Glutamatergic neuron (in vitro differentiated cells): ENCODE results near the gene CCDC85A. TPM values are rescaled to one million over a fixed set of nuclear protein-coding genes. Genes with fewer than 3 reads are reported as not detected.

Source experiments
- DNase-seq: peaks from one replicate; pipeline ENCODE4 v3.0.0; 2022
- H3K27ac Mint-ChIP-seq: one replicate; pipeline ENCODE4 v1.8.0; 2020; ENCODE audit warnings: mild to moderate bottlenecking, mixed read lengths, inconsistent platforms; ENCODE audit not compliant: unreplicated experiment
- H3K27me3 Mint-ChIP-seq: one replicate; pipeline ENCODE4 v1.8.0; 2020; ENCODE audit warnings: mild to moderate bottlenecking, moderate library complexity, mixed read lengths, inconsistent platforms; ENCODE audit not compliant: unreplicated experiment
- H3K36me3 Mint-ChIP-seq: one replicate; pipeline ENCODE4 v1.8.0; 2020; ENCODE audit warnings: mild to moderate bottlenecking, mixed read lengths, inconsistent platforms; ENCODE audit not compliant: unreplicated experiment
- H3K4me1 Mint-ChIP-seq: one replicate; pipeline ENCODE4 v1.8.0; 2020; ENCODE audit warnings: mild to moderate bottlenecking, low read depth, mixed read lengths, inconsistent platforms; ENCODE audit not compliant: unreplicated experiment
- H3K4me3 Mint-ChIP-seq: one replicate; pipeline ENCODE4 v1.8.0; 2020; ENCODE audit warnings: mild to moderate bottlenecking, mixed read lengths, inconsistent platforms; ENCODE audit not compliant: unreplicated experiment
- H3K9me3 Mint-ChIP-seq: one replicate; pipeline ENCODE4 v1.8.0; 2020; ENCODE audit warnings: mild to moderate bottlenecking, moderate library complexity, mixed read lengths, inconsistent platforms; ENCODE audit not compliant: unreplicated experiment
- CTCF ChIP-seq: fragments of 200-600 bp; sonication (generic); IDR thresholded peaks from one replicate; pipeline ENCODE4 v1.5.0; 2021; ENCODE audit not compliant: partially characterized antibody, unreplicated experiment
- total RNA-seq: library from RNA; stranded (reverse); fragmentation: NEBNext Ultra II Directional; extraction: Animal tissue kit (Norgen Biotek cat#: 25700); gene quantifications from one replicate; pipeline ENCODE4 v1.2.1, GENCODE V29; 2021; ENCODE audit not compliant: unreplicated experiment

CCDC85A gene
- total RNA-seq, 1 donor from 2014 or later = 12.1 TPM

GRCh38 chr2:56335101-56335500 lies 151.3 kb downstream of the CCDC85A start:
- H3K4me1 Mint-ChIP-seq = peaks cover 4% of the 10 kb centered on the region
- TF ChIP-seq CTCF = no peak
- H3K9me3 Mint-ChIP-seq = no peaks in the 10 kb centered on the region
- no peaks in the 10 kb centered on the region for H3K36me3 Mint-ChIP-seq
- DNase-seq = no peak
- no peak overlapping the region for H3K4me3 Mint-ChIP-seq
- H3K27ac Mint-ChIP-seq = no peak overlapping the region
- no peaks in the 10 kb centered on the region for H3K27me3 Mint-ChIP-seq

GRCh38 chr2:56337342-56337741 lies 153.6 kb downstream of the CCDC85A start:
- TF ChIP-seq CTCF = no peak
- DNase-seq = no peak
- H3K4me3 Mint-ChIP-seq = no peak overlapping the region
- H3K27ac Mint-ChIP-seq = no peak overlapping the region
- H3K36me3 Mint-ChIP-seq = no peaks in the 10 kb centered on the region
- H3K4me1 Mint-ChIP-seq = no peaks in the 10 kb centered on the region
- peaks cover 1% of the 10 kb centered on the region for H3K9me3 Mint-ChIP-seq
- no peaks in the 10 kb centered on the region for H3K27me3 Mint-ChIP-seq

GRCh38 chr2:56338232-56338631 lies 154.4 kb downstream of the CCDC85A start:
- DNase-seq = no peak
- Mint-ChIP-seq H3K36me3 (no peaks in the 10 kb centered on the region), H3K27me3 (no peaks in the 10 kb centered on the region), H3K27ac (no peak overlapping the region), H3K9me3 (peaks cover 1% of the 10 kb centered on the region), H3K4me1 (no peaks in the 10 kb centered on the region), H3K4me3 (no peak overlapping the region)
- TF ChIP-seq CTCF = no peak

GRCh38 chr2:56344771-56345170 lies 161.0 kb downstream of the CCDC85A start:
- no peak overlapping the region for H3K27ac Mint-ChIP-seq
- no peak overlapping the region for H3K4me3 Mint-ChIP-seq
- H3K36me3 Mint-ChIP-seq = no peaks in the 10 kb centered on the region
- no peak for DNase-seq
- H3K9me3 Mint-ChIP-seq = peaks cover 1% of the 10 kb centered on the region
- H3K4me1 Mint-ChIP-seq = no peaks in the 10 kb centered on the region
- peaks cover 4% of the 10 kb centered on the region for H3K27me3 Mint-ChIP-seq
- TF ChIP-seq CTCF = no peak

GRCh38 chr2:56347881-56348280 lies 164.1 kb downstream of the CCDC85A start:
- H3K27ac Mint-ChIP-seq = peak overlapping the region; percentile 36

More at GRCh38 chr2:56347881-56348280, 164.1 kb downstream of the CCDC85A start:
- Mint-ChIP-seq H3K9me3 (no peaks in the 10 kb centered on the region), H3K36me3 (no peaks in the 10 kb centered on the region), H3K4me1 (no peaks in the 10 kb centered on the region), H3K27me3 (peaks cover 4% of the 10 kb centered on the region), H3K4me3 (no peak overlapping the region)
- no peak for TF ChIP-seq CTCF
- DNase-seq = no peak
